ENCODE data around the gene TTC39C.

DNA sequence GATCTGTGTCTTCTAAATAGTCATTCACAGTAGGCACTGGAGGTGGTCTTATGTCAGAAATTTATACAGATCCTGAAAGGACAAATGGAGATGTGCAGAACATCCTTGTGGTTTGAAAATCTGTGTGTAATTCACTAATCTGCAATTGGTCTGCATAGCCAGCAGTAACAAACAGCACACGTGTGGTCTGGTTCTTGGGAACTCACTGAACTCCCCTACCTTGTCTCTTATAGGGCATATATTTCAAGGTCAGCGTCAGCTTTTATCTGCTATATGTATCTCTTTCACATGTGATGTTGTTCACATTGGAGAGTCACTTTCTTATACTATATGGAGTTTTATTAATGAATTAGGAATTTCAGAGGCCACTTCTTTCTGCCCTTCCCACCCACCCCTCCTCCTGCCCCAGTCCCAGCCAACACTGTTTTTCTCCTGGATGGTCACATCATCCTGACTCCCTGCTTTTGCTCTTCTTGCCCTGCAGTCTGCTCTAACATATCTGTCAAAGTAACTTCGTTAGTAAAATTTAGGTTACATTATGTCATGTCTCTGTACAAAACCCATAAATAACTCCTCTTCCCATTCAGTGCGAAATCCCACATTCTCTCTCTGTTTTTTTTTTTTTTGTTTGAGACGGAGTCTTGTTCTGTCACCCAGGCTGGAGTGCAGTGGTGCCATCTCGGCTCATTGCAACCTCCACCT is 88.9 kb downstream of the TTC39C start:
- no peak for TF ChIP-seq POLR2AphosphoS5 (IDR thresholded peaks at IDR 0.05; ENCODE audit: low read depth)
- TF ChIP-seq, protein P1, sequence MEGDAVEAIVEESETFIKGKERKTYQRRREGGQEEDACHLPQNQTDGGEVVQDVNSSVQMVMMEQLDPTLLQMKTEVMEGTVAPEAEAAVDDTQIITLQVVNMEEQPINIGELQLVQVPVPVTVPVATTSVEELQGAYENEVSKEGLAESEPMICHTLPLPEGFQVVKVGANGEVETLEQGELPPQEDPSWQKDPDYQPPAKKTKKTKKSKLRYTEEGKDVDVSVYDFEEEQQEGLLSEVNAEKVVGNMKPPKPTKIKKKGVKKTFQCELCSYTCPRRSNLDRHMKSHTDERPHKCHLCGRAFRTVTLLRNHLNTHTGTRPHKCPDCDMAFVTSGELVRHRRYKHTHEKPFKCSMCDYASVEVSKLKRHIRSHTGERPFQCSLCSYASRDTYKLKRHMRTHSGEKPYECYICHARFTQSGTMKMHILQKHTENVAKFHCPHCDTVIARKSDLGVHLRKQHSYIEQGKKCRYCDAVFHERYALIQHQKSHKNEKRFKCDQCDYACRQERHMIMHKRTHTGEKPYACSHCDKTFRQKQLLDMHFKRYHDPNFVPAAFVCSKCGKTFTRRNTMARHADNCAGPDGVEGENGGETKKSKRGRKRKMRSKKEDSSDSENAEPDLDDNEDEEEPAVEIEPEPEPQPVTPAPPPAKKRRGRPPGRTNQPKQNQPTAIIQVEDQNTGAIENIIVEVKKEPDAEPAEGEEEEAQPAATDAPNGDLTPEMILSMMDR (conservative IDR thresholded peaks at IDR 0.05; ENCODE audit: low read depth in 2 of 2): no peak
- no peak for TF ChIP-seq ZNF114 (CRISPR knock-in tag; IDR thresholded peaks at IDR 0.05)
- TF ChIP-seq JUNB (IDR thresholded peaks at IDR 0.05; ENCODE audit: unreplicated experiment): no peak
- no peak for TF ChIP-seq EZH2 (IDR thresholded peaks at IDR 0.05; ENCODE audit: low read depth, unreplicated experiment)
- no peak for TF ChIP-seq ZNF331 (CRISPR knock-in tag; IDR thresholded peaks at IDR 0.05; ENCODE audit: low read depth)

Data from GM23338 (cell line).